ENCODE results near the gene ILF2.
"Not testable (repeated sequence)": the region's sequence is repeated elsewhere in the genome, so short reads cannot be mapped to it uniquely, and the experiment has no call there.

The ILF2 gene

DNA sequence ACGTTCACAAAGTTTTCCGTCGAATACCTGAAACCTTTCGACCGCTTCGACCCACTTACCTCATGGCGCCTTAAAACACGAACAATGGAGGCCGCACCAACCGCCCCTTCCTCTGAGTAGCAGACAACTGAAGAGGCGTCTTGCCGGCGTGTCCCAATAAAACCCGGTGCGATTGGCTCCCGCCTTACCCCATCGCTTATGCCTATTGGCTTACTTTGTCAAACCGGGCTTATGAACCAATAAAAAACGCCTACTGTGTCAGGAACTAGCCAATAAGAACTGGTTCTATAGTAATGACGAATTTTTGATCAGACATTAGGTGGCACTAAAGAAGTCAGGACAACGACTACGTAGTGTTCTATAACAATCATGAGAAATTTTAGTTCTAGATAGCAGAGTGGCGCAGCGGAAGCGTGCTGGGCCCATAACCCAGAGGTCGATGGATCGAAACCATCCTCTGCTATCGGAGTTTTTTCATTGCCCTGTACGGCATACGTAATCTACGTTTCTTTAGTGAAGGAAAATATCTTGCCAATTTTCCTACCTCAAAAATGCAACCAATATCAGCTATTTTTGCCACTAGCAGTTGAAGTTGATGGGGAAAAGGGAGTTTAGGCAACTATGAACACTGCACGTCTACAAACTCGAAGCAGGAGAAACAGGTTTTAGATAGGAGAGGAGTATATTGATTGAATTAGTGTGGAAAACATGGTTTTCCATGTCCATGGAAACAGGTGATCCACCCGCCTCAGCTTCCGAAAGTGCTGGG, at the start of gene ILF2:
Gene ILF2, minus strand, starts transcription at position 135 of the 769 bp plus-strand sequence. Its CDS starts 71 bp downstream, at position 64.
- in situ Hi-C loops (cut with MboI; ENCODE audit: low sequenced_read_pairs) = loop anchor here (10.0 kb wide), 1 partner anchor 294 kb away; the partner anchor contains the start of genes CREB3L4 and SLC39A1

GRCh38 chr1:153717330-153717729, 46.5 kb upstream of the ILF2 start:
- in situ Hi-C loops (cut with MboI; ENCODE audit: low sequenced_read_pairs) = no loop called here

DNA sequence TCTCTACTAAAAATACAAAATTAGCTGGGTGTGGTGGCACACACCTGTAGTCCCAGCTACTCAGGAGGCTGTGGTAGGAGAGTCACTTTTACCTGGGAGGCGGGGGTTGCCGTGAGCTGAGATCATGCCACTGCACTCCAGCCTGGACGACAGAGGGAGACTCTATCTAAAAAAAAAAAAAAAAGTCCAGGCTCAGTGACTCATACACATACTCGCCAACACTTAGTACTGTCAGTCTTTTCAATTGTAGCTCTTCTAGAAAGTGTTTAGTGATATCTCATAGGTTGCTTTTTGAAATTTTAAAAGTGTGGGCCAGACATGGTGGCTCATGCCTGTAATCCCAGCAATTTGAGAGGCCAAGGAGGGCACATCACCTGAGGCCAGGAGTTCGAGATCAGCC, 45.4 kb upstream of the ILF2 start:
- in situ Hi-C loops (cut with MboI; ENCODE audit: low sequenced_read_pairs) = not testable (repeated sequence)

DNA sequence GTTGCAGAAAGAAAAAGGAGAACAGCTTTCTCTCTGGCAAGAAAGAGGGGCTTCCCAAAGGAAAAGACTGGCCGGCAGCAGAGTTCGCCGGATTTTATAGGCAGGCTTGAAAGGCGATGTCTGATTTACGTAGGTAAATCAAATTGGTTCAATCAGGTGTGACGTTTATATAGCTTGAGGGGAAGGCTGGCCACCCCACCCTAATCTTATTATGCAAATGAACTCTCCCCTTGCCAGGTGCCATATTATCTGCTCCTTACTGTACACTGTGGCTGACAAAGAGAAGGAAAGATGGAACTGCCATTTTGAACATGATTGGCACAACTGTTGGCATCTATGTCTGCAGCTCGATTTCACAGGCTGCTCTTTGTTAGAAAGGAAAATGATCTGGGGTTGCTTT, 40.2 kb upstream of the ILF2 start:
- in situ Hi-C loops (cut with MboI; ENCODE audit: low sequenced_read_pairs) = no loop called here

- in situ Hi-C loops (cut with MboI; ENCODE audit: low sequenced_read_pairs) = no loop called here
Observed at GRCh38 chr1:153705484-153705883, 34.7 kb upstream of the ILF2 start.

- in situ Hi-C loops (cut with MboI; ENCODE audit: low sequenced_read_pairs) = no loop called here
Observed at GRCh38 chr1:153699768-153700167, 29.0 kb upstream of the ILF2 start.

DNA sequence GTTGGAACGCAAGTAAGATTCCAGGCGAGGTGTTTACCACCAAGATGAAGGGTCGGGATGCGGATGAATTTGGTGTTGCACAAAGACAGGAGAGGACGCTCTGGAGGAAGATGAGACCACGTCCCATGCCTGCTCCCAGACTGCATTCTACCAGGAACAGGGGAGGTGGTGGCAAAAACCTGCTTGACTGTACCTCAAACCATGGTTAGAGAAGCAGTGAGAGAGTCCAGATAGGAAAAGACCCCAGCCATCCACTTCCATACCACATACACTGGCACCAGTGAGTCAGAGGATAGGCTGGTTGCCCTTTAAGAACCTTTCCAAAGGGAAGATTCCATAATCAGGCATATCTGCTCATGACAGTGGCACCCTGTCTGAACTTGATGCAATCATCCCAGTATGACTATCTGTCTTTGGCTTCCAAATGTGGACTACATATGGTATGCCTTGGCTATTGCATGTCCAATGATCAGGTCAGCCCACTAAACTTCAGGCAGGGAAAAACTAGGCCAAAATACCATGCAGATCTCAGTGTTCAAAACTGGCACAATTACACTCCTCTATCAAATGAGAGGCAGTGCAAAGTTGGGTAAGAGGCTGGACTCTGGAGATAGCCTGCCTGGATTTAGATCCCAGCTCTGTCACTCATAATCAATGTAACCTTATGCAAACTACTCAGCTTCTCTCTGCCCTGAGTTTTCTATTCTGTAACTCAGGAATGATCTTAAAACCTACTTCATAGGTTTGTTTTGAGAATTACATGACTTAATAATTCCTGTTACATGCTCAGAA, 28.3 kb upstream of the ILF2 start:
- in situ Hi-C loops (cut with MboI; ENCODE audit: low sequenced_read_pairs) = no loop called here

DNA sequence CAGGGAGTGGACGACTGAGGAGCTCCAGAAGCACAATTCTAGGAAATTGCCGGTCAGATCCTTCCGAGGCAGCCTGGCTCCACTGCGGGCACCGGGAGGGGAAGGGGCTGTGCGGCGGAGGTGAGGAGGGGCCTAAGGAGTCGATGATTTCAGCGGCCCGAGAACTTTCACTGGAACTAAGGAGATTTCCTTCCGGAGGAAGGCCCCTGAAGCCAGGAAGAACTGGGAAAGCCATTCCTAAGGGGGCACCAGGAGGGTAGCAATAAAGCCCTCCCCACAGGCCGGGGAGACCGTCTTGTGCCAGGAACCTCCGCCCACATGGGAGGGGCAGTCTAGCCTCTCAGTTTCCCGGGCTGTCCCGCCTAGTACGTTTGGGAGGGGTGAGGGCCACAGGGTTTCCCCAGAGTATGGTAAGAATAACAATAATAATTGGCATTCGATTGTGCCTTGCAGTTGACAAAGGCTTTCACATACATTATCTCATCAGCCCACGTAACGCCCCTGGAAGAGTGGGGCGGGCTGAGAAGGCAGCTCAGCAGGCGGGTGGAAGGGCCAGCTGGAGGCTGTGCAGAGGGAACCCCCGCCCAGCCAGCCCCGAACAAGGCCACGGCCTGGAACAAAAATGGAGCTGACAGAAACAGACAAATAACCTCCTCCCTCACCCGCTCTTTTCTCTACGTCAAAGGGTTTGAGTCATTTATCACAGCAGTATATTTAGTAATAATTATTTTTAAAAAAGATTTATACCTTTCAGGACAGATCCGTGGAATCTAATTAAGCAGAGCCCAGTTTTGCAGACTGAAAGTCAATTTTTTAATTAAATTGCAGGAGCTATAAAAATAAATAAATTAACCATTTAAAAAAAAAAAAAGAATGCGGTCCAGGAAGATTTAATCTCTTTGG, 27.5 kb upstream of the ILF2 start:
- in situ Hi-C loops (cut with MboI; ENCODE audit: low sequenced_read_pairs) = no loop called here

DNA sequence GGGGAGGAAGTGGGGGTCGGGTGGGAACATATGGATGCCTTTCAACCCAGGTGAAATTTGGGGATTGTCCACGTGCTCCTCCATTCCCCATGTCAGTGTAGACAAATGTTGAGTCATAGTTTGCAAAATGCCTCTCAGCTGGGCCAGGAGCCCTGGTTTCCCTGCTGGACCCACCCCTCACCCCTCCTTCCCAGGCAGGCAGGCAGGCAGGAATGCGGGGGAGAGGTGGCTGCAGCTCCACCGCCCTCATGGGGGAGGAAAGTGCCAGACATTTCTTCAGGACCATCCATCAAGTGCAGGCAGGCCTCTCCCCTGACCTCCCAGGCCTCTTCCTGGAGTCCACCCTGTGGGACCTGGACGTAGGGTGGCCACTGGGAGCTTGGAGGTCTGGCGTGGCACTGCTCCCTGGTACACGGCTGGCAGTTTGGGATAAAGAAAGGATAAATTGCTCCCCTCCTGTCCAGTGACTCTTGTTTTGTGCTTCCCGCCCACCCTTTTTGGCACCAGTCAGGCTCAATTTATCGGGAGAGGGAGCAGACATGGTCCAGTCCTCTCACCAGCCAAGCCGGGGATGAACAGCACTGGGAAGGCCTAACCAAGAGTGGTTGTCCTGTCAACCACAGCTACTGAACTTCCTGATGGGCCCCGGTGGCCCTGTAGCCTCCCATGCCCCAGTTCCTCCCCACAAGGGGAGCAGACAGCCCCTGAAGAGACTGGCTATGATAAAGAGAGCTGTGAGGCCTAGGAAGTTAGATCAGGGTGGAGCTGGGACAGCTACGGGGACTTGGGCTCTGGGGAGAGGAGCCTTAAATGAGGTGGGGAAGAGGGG, 26.6 kb upstream of the ILF2 start:
- in situ Hi-C loops (cut with MboI; ENCODE audit: low sequenced_read_pairs) = no loop called here

DNA sequence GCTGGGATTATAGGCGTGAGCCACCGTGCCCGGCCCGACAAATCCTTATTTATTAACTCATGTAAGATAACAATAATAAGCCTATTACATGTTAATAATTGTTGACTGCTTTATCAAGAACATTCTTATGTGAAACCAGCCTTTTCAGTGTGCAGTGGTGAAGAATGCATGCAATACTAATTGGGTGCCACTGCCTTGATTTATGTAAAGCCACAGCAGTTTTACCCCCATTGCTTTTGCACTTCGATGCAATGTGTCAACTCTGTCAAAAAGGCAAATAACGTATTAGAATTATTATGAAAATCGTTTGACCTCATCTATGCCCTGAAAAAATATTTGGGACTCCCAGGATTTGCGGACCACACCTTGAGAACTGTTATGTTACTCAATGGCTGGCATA, 25.9 kb upstream of the ILF2 start:
- in situ Hi-C loops (cut with MboI; ENCODE audit: low sequenced_read_pairs) = no loop called here

DNA sequence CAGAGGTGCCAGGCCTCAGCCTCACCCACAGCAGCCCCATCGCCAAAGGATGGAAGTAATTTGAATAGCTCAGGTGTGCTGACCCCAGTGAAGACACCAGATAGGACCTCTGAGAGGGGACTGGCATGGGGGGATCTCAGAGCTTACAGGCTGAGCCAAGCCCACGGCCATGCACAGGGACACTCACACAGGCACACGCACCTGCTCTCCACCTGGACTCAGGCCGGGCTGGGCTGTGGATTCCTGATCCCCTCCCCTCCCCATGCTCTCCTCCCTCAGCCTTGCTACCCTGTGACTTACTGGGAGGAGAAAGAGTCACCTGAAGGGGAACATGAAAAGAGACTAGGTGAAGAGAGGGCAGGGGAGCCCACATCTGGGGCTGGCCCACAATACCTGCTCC, 22.7 kb upstream of the ILF2 start:
- in situ Hi-C loops (cut with MboI; ENCODE audit: low sequenced_read_pairs) = no loop called here

GRCh38 chr1:153688736-153689328, 18.0 kb upstream of the ILF2 start:
- in situ Hi-C loops (cut with MboI; ENCODE audit: low sequenced_read_pairs) = no loop called here

GRCh38 chr1:153688276-153688675, 17.5 kb upstream of the ILF2 start:
- in situ Hi-C loops (cut with MboI; ENCODE audit: low sequenced_read_pairs) = no loop called here

DNA sequence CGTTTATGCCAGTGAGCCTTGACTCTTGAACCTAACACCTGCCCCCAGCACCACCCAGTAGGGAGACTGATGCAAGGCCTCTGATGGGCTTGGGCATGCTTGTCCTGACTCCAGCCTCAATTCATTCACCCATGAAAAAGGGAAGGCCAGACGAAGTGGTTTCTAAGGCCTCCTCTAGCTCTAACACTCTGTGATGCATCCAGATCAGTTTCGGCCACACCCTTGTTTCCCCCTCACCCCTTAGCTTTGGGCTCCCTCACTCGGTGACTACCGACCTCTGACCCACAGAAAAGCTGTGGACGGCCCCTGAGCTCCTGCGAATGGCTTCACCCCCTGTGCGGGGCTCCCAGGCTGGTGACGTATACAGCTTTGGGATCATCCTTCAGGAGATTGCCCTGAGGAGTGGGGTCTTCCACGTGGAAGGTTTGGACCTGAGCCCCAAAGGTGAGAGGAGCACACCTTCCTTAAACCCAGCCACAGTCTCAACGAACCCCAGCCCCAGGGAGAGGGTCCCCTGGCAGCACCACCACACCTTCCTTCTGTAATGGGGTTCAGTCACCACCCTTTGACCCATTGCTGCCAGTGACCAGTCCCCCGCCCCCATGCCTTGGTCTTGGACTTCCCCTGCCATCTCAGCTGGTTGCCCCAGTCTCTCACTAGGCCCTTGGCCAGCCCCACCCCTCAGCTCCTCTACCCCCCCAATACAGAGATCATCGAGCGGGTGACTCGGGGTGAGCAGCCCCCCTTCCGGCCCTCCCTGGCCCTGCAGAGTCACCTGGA, 16.7 kb upstream of the ILF2 start:
- in situ Hi-C loops (cut with MboI; ENCODE audit: low sequenced_read_pairs) = no loop called here

- in situ Hi-C loops (cut with MboI; ENCODE audit: low sequenced_read_pairs) = no loop called here
Observed at GRCh38 chr1:153685544-153686340, 14.9 kb upstream of the ILF2 start.

- in situ Hi-C loops (cut with MboI; ENCODE audit: low sequenced_read_pairs) = no loop called here
Observed at GRCh38 chr1:153684892-153685291, 14.1 kb upstream of the ILF2 start.

GRCh38 chr1:153683854-153684253, 13.1 kb upstream of the ILF2 start:
- in situ Hi-C loops (cut with MboI; ENCODE audit: low sequenced_read_pairs) = no loop called here

DNA sequence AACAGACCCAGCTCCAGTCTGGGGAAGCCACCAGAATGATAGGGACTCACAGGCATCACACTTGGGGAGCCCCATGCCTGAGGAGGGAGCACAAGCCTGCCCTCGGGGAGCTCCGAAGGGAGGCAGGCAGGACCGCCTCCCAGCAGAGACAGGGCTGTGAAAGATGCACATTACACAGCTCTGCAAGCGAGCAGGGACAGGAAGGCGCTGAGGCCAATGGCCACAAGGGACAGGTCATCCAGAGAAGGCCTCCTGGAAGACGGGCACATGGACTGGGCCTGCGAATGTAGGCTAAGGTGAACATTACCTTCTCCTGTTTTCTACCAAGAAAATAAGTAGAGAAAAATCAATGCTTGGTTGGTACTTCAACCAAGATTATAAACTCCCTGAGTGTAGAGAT, 11.9 kb upstream of the ILF2 start:
- in situ Hi-C loops (cut with MboI; ENCODE audit: low sequenced_read_pairs) = no loop called here

DNA sequence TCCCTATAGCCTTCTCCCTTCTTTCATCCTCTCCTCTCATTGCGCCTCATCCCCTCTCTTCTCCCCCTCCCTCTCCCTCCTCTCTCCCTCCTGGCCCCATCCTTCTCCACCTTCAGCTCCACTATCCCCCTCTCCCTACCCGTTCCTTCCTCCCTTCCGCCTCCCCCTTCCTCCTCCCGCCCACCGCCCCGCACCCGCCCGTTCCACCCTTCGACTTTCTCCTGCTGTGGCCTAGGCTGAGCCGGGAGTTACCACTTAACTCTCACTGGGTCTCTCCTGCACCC, 9.3 kb upstream of the ILF2 start:
- in situ Hi-C loops (cut with MboI; ENCODE audit: low sequenced_read_pairs) = no loop called here
